Measurements from ENCODE around the gene FRZB.

Gene FRZB

GRCh38 chr2:182784777-182785176, 81.7 kb downstream of the FRZB start:
- DNase-seq (ENCODE audit: low read depth), result peak; percentile 41

GRCh38 chr2:182784058-182784706, 82.3 kb downstream of the FRZB start:
- DNase-seq (ENCODE audit: low read depth), result no peak

Data from fibroblast of gingiva (primary cell).